Uterus (tissue), 4 donors: ENCODE data around the gene ZSCAN1. TPM values are rescaled to one million over a fixed set of nuclear protein-coding genes. Genes with fewer than 3 reads are reported as not detected.

Experiments
- DNase-seq, 2 donors: peaks; one replicate each; pipeline ENCODE4 v3.0.0-alpha.2; 2019 to 2020
- H3K27ac ChIP-seq, 2 donors: fragments of 200-600 bp; sonication (generic); 1 replicate in 1 of 2; 2 replicates in 1 of 2; pipeline ENCODE4 v1.5.1; 2016 to 2018
- H3K27me3 ChIP-seq, 2 donors: fragments of 200-600 bp; sonication (generic); one replicate each; pipeline ENCODE4 v1.5.1; 2018 to 2019; ENCODE audit warnings: control low read depth in 1 of 2
- H3K36me3 ChIP-seq, 2 donors: fragments of 200-600 bp; sonication (generic); one replicate each; pipeline ENCODE4 v1.5.1; 2019; ENCODE audit warnings: control low read depth in 1 of 2
- H3K4me1 ChIP-seq, 2 donors: fragments of 200-600 bp; sonication (generic); one replicate each; pipeline ENCODE4 v1.5.1; 2018 to 2019; ENCODE audit warnings: control low read depth in 1 of 2
- H3K4me3 ChIP-seq, 2 donors: fragments of 200-600 bp; sonication (generic); 1 replicate in 1 of 2; 2 replicates in 1 of 2; pipeline ENCODE4 v1.5.1; 2018 to 2019; ENCODE audit warnings: mild to moderate bottlenecking in 1 of 2
- H3K9me3 ChIP-seq, 2 donors: fragments of 200-600 bp; sonication (generic); one replicate each; pipeline ENCODE4 v1.5.1; 2019; ENCODE audit warnings: control low read depth in 1 of 2
- CTCF ChIP-seq, 4 experiments: fragments of 200-600 bp in 2 of 4; fragments of 450-650 bp in 2 of 4; sonication (generic) in 2 of 4; IDR thresholded peaks; one replicate each; pipeline ENCODE4 v1.5.1; 2016 to 2019; ENCODE audit warnings: antibody characterized with exemption in 4 of 4, mild to moderate bottlenecking in 2 of 4, moderate library complexity in 1 of 4
- POLR2A ChIP-seq, 2 donors: fragments of 450-650 bp; IDR thresholded peaks; one replicate each; pipeline ENCODE4 v1.6.1; 2016; ENCODE audit warnings: antibody characterized with exemption in 2 of 2, mild to moderate bottlenecking in 1 of 2, moderate library complexity in 1 of 2
- intact Hi-C: fragments of 100-400 bp; cut with DNase I; formaldehyde crosslinking; loops from one replicate; pipeline ENCODE4 v1.15.1; 2023; ENCODE audit warnings: low total_unique reads
- total RNA-seq, 4 donors: library from RNA; depleted of rRNA in 3 of 4; stranded (reverse); fragments of >200 nt in 3 of 4; gene quantifications; one replicate each; pipeline versions ENCODE4 v1.1.0 to v1.2.4, GENCODE V29; 2014 to 2023
- donor health status: DM: yes; HTN: yes; CAD: no.

The ZSCAN1 gene
- total RNA-seq, 4 donors from 2014 or later: not detected

- Histone ChIP-seq H3K4me3 (no peak overlapping the region), H3K4me1 (no peaks in the 10 kb centered on the region), H3K27me3 (no peaks in the 10 kb centered on the region), H3K36me3 (no peaks in the 10 kb centered on the region), H3K27ac (no peak overlapping the region), H3K9me3 (no peaks in the 10 kb centered on the region)
- DNase-seq: no peak
- TF ChIP-seq POLR2A (IDR thresholded peaks at IDR 0.05) (no peak), CTCF (IDR thresholded peaks at IDR 0.05) (no peak)
- intact Hi-C loops: no loop called here
Measured at GRCh38 chr19:58024661-58025060, 9.2 kb upstream of the ZSCAN1 start.

- Histone ChIP-seq H3K4me1 (no peaks in the 10 kb centered on the region), H3K27me3 (no peaks in the 10 kb centered on the region), H3K4me3 (peak overlapping the region; percentile 17 to 31), H3K9me3 (peaks cover 0 to 4% of the 10 kb centered on the region in 2 donors), H3K27ac (no peak overlapping the region), H3K36me3 (no peaks in the 10 kb centered on the region)
- intact Hi-C loops: no loop called here
- TF ChIP-seq POLR2A (IDR thresholded peaks at IDR 0.05) (no peak), CTCF (IDR thresholded peaks at IDR 0.05) (no peak)
- no peak for DNase-seq
Measured at GRCh38 chr19:58034477-58034793, 610 bp downstream of the ZSCAN1 start.

- Histone ChIP-seq H3K36me3 (no peaks in the 10 kb centered on the region), H3K27me3 (no peaks in the 10 kb centered on the region), H3K27ac (no peak overlapping the region), H3K4me3 (no peak overlapping the region), H3K4me1 (no peaks in the 10 kb centered on the region), H3K9me3 (peaks cover 0 to 9% of the 10 kb centered on the region in 2 donors)
- intact Hi-C loops: loop anchor here (5.0 kb wide), 1 partner anchor 86 kb away; no protein-coding TSS in a partner anchor
- TF ChIP-seq CTCF (IDR thresholded peaks at IDR 0.05) (no peak), POLR2A (IDR thresholded peaks at IDR 0.05) (no peak)
- no peak for DNase-seq
Measured at GRCh38 chr19:58035863-58036262, 2.0 kb downstream of the ZSCAN1 start.

GRCh38 chr19:58037927-58038687 lies 4.3 kb downstream of the ZSCAN1 start:
- no peak for DNase-seq
- no peak overlapping the region for H3K27ac ChIP-seq
- no peaks in the 10 kb centered on the region for H3K36me3 ChIP-seq
- H3K9me3 ChIP-seq: peaks cover 0 to 14% of the 10 kb centered on the region in 2 donors
- no peaks in the 10 kb centered on the region for H3K4me1 ChIP-seq
- TF ChIP-seq CTCF (IDR thresholded peaks at IDR 0.05): no peak
- TF ChIP-seq POLR2A (IDR thresholded peaks at IDR 0.05): no peak
- H3K27me3 ChIP-seq: no peaks in the 10 kb centered on the region
- intact Hi-C loops: loop anchor here (5.0 kb wide), 1 partner anchor 84 kb away; no protein-coding TSS in a partner anchor
- H3K4me3 ChIP-seq: no peak overlapping the region

- no peak overlapping the region for H3K27ac ChIP-seq
- no peaks in the 10 kb centered on the region for H3K27me3 ChIP-seq
- TF ChIP-seq CTCF (IDR thresholded peaks at IDR 0.05): no peak
- no peaks in the 10 kb centered on the region for H3K36me3 ChIP-seq
- no peak for DNase-seq
- intact Hi-C loops: loop anchor here (5.0 kb wide), 1 partner anchor 84 kb away; no protein-coding TSS in a partner anchor
- H3K4me1 ChIP-seq: no peaks in the 10 kb centered on the region
- peaks cover 0 to 12% of the 10 kb centered on the region in 2 donors for H3K9me3 ChIP-seq
- H3K4me3 ChIP-seq: no peak overlapping the region
Measured at GRCh38 chr19:58038688-58039204, 4.9 kb downstream of the ZSCAN1 start.
